Epidermal melanocyte (primary cell): Measurements from ENCODE around the gene SPCS2.
"Not testable (repeated sequence)": the region's sequence is repeated elsewhere in the genome, so short reads cannot be mapped to it uniquely, and the experiment has no call there.

Source experiments
- DNase-seq: peaks from one replicate; pipeline ENCODE4 v3.0.0; 2011; ENCODE audit warnings: low spot score; ENCODE audit not compliant: insufficient read length

Gene SPCS2

GRCh38 chr11:74949753-74950137, 679 bp downstream of the SPCS2 start:
- DNase-seq: no peak

GRCh38 chr11:74950374-74950969, 1.4 kb downstream of the SPCS2 start:
- DNase-seq: no peak

DNA sequence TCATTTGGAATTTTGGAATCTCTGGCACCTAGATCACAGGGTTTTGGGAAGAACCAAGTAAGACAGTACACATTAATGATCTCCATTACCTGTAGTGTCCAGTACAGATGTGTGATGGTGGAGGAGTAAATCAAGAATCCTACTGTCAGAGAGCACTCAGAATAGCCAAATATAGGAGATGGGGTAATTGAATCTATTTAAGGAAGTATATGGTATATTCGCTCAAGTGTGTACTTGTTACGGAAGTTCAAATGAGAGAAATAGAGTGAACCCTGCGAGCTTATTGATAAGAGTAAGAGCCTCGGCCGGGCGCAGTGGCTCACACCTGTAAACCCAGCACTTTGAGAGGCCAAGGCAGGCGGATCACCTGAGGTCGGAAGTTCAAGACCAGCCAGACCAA, 2.2 kb downstream of the SPCS2 start:
- DNase-seq: no peak

GRCh38 chr11:74952752-74953151, 3.7 kb downstream of the SPCS2 start:
- DNase-seq: no peak

DNA sequence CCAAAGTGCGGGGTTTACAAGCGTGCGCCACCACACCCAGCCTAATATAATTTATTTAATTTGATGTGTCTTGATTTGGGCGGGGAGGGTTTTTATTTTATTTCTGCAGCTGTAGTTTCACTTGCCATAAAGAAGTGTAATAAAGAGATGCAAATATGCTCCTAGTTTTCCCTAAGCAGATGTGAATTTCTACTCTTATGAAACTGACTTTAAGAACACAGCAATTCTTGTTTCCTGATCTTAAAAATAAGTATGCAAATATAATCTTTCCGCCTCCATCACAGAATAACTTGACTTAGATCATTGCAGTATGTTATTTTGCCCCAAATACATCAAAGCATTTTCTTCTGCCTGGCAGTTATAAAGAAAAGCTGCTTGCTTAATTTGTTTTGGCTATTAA, 4.4 kb downstream of the SPCS2 start:
- no peak for DNase-seq

- DNase-seq: no peak
Measured at GRCh38 chr11:74954199-74954598, 5.1 kb downstream of the SPCS2 start.

- no peak for DNase-seq
Measured at GRCh38 chr11:74956397-74957015, 7.4 kb downstream of the SPCS2 start.

GRCh38 chr11:74957937-74958629, 9.0 kb downstream of the SPCS2 start:
- no peak for DNase-seq

- DNase-seq: not testable (repeated sequence)
Measured at GRCh38 chr11:74960128-74960527, 11.1 kb downstream of the SPCS2 start.

DNA sequence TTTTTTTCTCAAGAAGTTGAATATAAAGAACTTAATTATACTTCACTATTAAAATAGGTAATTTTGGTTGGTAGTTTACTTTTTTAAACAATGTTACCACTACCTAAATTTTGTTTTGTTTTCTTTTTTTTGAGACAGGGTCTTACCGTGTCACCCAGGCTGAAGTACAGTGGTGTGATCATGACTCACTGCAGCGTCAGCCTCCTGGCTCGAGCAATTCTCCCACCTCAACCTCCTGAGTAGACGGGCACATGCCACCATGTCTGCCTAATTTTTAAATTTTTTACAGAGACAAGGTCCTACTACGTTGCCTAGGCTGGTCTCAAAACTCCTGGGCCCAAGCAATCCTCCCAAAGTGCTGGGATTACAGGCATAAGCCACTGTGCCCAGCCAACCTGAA, 17.6 kb downstream of the SPCS2 start:
- no peak for DNase-seq

DNA sequence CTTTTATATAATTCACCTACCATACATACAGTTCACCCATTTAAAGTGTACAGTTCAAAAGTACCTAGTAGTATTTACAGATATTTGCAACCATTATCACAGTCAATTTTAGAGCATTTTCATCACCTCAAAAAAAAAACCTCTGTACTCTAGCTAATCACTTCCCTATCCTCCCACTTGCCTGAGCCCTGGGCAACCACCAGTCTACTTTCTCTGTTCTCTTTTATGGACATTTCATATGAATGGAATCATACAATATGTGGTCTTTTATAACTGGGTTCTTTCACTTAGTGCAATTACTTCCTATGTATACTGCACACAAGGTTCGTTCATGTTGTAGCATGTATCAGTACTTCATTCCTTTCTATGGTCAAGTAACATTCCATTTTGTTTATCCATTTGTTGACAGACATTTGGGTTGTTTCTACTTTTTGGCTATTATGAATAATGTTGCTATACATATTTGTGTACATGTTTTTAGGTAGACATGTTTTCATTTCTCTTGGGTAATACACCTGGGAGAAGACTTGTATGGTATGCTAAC, 21.9 kb downstream of the SPCS2 start:
- no peak for DNase-seq

- no peak for DNase-seq
Measured at GRCh38 chr11:74971424-74971823, 22.4 kb downstream of the SPCS2 start.

DNA sequence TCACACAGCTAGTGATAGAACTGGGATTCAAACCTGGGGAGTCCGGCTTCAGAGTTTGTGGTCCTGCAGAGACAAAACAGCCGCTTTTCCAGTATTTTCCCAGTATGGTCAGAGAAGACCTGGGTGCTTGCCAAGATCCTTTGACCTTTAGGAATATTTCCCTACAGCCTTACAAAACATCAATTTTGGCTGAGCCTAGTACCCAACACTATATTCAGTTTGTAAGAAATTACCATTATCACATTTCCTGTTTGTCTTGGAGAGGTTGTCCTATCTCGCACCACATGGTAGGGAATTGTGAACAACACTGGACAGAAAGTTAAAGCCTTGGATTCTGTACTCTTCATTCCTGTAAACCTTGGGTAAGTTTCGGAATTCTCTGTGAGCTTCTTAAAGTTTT, 29.0 kb downstream of the SPCS2 start:
- no peak for DNase-seq

DNA sequence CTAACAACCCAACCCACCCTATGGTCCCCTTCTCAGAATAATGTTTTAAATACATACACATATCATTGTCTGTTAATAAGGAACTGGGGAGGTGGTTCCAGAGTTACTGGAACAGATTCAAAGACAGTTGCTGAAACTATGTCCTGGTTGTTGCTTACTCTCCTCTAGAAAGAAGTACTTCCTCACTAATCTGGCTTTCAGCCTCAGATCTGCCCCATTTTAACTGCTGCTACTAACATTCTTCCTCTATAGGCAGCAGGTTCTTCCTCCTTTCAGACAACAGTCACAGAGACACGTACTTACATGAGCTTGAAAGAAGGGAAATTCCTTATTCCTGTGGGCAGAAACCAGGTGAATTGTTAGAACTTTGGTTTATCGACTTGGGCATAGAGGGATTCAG, 31.6 kb downstream of the SPCS2 start:
- no peak for DNase-seq

DNA sequence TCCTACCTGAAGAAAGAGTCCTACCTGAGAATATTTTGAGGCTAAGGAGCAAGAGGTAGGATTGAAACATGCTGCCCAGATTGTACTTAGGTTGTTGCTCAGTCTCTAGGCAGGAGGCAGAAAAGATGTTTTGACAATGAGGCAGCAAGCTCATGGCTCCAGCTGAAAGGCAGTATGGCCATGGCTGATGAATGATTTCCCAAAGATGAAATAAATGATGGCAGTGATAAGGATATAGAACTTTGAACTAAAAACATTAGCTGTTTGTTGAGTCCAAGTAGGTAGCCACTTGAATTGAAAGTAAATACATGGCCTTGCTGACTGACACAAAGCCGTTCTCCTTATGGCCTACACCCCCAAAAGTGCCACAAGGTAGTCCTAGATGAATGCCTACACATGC, 32.8 kb downstream of the SPCS2 start:
- no peak for DNase-seq

GRCh38 chr11:74984070-74984469, 35.0 kb downstream of the SPCS2 start:
- DNase-seq: no peak

DNA sequence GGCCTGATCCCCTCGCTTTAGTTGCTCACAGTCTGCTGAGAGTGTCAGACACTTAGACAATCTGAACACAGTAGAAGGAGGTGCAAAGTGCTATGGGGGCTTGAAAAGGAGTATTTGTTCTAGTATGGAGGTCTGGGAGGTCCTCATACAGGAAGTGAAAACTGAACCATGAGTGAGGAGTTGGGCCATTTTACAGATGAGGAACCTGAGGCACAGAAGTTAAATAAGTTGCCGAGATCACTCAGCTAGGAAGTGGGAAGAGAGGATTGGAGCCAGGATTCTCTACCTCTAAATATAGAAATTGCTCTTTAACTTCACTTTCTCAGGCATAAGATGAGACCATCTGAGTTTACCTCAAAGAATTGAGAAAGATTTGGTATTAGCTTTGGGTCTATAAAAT, 35.7 kb downstream of the SPCS2 start:
- DNase-seq: no peak

GRCh38 chr11:74988541-74989259, 39.6 kb downstream of the SPCS2 start, which contains the start of gene NEU3:
TSS of gene NEU3 (plus strand) at chr11:74988933. CDS start at chr11:74989061, 128 bp downstream.
- peak; percentile 40 for DNase-seq

DNA sequence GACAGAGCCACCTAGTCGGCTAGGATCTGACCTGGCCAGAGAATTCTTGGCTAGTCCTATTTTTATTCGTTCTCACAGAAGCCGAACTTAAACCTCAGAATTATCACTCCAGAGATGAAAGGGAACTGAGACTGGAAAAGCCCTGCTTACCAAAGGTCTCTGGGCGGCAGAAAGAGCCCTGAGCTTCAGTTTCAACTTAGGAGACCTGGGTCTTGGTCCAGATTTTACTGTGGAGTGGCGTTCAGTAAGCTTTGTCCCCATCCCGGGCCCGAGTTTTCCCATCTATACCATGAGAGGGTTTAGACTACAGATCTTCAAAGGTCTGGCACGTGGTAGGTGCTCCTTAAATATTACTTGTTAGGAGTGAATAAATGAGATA, 40.2 kb downstream of the SPCS2 start:
- DNase-seq: no peak

DNA sequence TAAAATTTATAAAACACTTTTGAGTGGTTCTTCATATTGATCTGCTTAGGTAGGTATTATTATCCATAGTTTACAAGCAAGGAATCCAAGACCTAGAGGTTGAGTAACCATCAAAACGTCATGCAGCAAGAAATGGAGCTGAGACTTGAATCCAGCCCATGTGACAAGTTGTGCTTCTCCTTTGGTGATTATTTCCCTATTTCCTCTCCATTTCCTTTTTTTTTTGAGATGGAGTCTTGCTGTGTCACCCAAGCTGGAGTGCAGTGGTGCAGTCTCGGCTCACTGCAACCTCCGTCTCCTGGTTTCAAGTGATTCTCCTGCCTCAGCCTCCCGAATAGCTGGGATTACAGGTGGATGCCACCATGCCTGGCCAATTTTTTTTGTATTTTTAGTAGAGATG, 41.1 kb downstream of the SPCS2 start:
- DNase-seq: not testable (repeated sequence)

DNA sequence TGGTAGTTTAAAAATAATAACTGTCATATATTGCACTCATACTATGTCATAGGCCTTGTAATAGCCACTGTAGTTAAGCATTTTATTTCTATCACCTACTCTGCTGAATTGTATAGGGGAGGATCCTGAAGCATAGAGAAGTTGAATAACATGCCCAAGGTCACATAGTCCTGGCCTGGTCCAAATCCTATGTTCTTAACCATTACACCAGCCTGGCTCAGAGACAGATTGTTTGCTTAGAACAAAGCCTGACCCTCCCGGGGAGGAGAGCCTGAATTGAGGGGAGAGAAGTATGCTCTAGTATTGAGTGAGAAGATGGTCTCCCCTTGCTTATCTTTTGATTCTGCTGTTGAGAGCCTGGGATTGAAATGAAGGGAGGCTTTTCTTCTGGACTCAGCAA, 41.9 kb downstream of the SPCS2 start:
- no peak for DNase-seq

DNA sequence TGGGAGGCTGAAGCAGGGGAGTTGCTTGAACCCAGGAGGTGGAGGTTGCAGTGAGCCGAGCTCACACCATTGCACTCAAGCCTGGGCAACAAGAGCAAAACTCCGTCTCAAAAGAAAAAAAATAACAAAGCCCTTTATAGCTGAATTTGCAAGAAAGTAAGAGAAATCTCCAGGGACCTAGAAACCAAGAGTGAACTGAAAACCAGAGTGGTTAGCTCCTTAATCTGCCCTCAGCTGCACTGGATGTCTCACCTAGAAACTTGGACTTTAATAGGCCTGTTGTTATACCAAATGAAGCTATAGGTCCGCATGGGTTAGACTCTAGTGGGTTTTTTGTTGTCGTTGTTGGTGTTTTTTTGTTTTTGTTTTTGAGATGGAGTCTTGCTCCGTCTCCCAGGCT, 43.8 kb downstream of the SPCS2 start:
- DNase-seq: no peak
